ENCODE results near the gene CHST11.

Gene CHST11

DNA sequence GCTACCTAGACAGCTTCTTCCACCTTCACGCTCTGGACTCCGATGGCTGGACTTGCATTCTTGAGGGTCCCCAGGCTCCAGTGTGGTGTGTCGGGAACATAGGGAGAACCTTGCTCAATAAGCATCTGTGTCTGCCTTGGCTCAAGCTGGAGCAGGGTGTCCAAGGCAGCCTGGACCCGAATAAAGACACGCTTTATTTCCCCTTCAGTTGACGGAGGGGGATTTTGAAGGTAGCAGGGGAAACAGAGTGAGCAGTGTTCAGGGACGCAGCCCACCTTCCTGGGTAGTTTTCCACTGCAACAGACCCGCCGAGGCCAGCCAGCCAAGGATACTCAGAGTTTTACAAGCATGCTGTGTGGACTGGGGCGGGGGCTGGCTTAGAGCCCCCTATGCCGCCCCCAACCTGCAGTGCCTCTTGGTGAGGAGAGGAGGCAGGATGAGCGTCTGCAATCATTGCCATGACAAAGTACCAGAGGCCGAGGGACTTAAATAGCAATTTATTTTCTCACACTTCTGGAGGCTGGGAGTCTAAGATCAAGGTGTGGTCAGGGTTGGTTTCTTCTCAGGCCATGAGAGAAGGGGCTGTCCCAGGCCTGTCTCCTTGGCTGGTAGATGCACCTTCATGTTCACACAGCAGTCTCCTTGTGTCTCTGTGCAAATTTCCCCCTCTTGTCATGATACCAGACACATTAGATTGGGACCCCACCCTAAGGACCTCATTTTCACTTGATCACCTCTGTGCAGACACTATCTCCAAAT is 201.2 kb downstream of the CHST11 start:
- DNase-seq, result no peak

DNA sequence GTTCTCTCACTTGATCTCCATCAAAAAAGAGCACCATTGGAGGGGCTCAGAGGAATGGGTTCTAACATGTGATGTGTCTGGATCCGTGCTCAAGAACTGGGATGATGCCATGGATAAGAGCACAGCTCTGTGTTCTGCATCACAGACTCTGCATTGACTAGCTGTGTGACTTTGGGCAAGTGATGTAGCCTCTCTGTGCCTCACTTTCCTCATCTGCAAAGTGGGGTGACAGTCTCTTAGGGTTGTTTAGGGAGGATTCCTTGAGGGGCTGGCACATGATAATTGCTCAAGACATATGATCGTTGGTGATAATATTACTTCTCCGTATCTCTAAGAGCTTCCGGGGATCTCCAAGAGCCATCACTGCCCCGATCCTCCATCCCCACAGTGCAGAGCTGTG is 202.3 kb downstream of the CHST11 start:
- DNase-seq, result no peak

DNA sequence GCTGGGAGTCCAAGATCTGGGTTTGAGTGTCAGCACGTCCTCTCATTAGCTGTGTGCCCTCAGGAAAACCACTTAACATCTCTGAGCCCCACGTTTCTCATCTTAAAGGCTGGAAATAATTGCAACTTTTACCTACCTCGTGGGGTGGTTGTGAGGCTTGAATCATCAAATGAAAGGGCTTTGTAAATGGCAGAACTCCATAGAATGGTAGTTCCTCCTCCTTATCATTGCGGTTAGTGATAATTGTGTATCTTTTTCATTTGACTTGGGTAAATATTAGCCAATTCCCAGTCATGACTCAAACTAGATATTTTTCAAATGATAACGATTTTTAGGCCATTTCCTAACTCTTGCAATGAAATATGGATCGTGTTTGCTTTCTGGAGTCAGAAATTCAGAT is 205.5 kb downstream of the CHST11 start:
- no peak for DNase-seq

DNA sequence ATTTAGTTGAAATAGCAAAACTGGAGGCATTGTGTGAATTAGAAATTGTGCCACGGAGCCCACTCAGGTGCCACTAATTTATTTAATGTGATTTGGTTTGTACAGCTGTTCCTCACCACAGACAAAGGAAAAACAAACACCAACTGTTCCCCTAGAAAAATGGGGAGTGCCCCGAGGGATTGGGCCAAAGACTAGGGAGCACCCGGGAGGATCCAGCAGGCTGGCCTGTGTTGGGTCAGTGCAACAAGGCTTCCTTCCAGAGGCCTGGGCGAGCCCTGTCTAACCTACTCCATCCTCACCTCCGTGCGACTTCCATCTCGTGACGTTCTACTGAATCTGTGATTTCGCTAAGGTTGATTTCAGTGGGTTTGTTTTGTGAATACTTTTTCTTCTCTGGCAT is 206.2 kb downstream of the CHST11 start:
- no peak for DNase-seq

DNA sequence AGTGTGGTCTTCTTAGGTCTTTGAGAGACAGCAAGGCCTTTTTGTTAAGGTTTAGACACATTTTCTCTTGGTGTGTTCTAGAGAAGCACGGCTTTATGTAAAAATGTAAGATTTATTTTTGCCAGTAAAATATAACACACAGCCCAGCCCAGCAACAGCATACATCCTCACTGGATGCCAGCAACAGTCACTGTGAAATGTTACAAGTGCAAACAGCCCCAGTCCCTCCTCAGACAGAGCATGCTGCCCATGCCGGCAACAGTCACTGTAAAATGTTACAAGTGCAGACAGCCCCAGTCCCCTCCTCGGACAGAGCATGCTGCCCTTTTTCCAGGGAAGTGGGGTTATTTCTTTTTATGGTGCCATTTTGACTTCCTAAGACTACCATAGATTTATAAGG is 207.6 kb downstream of the CHST11 start:
- no peak for DNase-seq

DNA sequence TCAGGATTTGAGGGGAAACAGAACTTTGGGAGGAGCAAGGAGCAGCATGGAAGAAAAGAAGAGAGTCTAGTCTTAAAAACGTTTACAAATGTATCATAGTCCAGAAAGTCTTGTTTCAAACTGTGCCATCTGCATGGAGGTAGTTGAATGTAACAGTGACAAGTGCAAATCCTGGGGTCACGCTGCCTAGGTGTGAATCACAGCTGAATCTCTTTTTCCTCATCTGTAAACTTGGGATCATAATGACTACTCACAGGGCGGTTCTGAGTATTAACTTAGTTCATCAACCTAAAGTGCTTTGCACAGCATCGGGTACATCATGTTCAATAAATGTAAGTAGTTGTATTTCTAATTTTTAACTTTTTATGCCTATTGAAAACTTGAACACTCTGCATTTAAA is 208.5 kb downstream of the CHST11 start:
- DNase-seq, result no peak

DNA sequence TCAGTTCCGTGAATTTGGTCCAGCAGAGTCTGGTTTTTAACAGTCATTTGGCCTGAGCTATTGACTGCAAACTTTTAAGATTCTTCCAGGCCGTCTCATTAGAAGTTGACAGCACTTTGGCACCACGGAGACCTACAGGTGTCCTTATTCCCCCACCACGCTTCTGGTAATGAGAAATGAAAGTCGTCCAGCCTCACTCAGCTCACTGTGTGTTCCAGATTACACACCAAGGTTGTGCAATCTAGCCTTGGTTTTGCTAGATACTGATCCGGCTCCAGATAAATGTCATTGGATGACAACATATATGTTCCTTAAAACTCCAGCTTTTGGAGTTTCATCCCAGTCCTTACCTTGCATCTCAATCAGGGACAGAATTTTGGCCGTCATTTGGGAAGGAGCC is 210.4 kb downstream of the CHST11 start:
- no peak for DNase-seq

DNA sequence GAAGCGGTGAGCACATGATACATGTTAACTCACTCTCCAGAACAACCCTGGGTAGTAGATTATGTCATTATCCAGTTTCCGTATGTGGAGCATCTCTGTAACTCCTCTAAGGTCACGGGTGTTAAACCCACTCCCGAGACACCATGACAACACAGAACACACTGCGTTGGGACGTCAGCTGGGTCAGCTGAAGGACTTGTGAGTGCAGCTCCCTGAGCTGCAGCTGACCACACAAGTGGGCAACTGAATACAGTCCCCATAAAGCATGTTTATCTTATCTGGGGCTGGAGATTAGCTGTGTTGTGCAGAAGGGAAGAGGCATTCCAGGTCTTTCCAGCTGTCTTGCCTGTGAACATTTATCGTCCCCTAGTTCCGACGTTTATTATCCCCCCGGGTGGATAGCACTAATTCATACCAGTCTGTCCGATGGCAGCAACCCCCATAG is 211.5 kb downstream of the CHST11 start:
- DNase-seq, result peak; percentile 89 to 92

DNA sequence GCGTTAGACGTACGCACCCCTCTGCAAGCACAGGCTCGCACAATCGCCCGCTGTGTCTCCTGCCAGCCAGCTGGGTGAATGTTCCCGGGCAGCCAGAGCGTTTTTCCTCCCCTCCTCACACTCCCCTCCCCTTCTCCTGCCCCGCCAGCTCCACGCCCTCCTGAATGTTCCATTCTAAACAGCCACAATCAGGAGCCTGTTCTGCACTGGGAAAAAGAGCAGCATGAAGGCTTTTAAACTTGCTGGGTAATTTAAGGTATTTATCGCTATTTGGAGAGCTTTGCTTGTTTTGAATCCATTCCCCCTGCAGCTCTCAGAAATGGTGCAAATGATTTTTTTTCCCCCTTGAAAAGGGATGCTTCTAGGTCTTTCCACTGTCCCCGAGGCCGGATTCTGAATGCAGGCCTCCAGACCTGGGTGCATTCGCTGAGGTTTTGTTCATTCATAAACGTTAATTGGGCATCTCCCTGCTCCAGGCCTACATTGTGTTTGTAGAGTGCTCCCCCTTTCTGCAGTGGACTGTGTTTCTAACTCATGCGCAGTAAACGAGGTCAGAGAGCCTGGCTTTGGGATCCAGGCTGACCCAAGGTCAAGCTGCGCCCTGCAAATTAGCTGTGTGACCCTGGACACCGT is 212.5 kb downstream of the CHST11 start:
- DNase-seq, result peak; percentile 29 to 63

DNA sequence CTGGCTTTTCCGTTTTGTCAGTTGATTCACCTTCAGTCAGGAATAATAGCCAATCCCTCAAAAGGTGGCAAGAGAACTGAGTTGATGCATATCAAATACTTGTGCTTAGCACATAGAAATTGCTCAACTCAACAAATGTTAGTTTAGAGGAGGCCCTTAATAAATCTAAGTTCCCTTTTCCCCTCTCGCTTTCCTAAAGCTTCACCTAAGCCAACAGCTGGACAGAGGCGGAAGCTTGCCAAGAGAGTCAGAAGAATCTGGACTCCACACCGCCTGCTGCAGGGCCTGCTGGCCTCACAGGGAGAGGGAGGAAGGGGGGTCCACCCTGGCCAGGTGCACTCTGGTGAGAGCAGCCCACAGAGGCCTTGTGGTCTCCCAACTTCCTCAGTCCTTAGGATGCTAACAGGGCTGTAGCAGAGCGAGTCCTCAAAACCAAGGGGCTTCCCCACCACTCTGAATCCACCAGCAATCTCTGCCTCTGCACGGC is 213.1 kb downstream of the CHST11 start:
- DNase-seq, result peak; percentile 52 to 61

DNA sequence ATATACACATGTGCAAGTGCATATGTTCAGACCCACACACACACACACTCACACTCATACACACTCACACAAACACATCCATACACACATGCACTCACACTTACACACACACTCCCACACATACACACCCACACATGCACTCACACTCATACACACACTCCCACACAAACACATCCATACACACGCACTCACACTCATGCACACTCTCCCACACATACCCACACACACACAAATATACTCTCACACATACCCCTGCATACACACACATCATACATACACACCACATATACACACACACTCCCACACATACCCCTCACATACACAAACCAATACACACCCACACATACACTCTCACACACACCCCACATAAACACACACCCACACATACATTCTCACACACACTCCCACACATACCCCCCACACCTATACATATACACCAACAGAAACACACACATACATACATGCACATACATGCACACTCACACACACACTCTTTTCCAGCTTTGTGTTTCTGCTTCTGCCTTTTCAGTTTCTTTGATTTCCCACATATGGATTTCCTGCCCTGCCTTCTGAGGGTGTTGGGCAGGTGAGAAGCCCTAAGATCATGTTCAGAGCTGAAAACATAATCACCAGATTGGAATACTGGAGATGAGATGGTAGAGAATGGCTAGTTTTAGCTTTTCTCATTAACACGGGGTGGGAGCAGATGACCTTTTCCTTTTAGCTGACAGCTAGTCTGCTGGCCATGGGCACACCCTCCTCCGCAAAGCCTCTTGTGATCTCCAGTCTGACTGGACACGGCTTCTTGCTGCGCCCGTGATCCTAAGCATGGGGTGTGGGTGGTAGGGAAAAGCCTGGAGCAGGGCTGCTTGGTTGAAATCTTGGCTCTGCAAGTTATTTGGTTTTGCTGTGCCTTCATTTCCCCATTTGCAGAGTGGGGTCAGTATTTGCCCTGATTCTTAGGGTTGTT is 214.0 kb downstream of the CHST11 start:
- DNase-seq, result no peak

DNA sequence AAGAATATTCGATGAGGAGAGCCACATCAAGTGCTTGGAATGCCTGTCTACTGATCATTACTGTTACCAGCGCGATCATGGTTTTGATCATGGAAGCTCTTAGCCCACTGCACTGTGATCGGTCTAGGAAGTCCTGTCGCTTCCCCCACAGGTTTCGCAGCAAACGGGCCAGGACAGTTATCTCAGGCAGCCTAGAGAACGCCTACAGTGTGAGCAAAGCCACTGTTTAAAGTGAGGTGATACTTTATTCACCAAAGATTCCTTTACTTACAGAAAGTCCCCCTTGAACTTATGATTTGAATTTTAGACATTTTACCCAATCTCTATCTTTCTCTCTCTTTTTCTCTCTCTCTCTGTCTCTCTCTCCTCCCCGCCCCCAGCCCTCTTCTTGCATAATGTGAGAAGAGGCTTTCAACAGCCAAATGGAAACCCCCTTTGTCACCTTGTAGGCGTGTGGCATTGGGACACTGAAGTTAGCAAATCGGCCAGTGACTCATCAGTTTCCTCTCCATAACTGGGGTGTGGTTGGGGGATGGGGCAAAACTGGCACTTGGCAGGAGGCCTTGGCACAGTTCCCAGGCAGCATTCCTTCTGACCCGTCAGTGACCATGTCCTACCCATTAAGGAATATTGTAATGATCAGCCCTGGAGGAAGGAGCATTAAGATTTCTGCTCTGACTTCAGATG is 214.8 kb downstream of the CHST11 start:
- peak; percentile 61 to 76 for DNase-seq

DNA sequence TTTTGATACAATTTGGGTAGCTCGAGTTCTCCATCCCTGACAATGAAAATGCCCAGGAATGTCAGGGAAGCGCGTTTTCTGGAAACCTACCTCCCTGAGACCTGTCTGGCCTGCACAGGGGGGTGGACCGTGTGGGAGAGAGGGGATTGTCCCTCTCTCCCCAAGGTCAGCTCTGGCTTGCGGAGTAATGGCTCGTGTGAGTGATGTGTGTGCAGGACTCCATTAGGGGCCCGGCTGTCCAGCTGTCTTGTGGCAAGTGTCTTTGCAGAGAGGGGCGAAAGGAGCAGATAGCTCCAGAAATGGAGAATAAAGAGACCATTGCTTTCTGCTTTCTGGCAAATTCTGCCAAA is 215.3 kb downstream of the CHST11 start:
- DNase-seq, result no peak

DNA sequence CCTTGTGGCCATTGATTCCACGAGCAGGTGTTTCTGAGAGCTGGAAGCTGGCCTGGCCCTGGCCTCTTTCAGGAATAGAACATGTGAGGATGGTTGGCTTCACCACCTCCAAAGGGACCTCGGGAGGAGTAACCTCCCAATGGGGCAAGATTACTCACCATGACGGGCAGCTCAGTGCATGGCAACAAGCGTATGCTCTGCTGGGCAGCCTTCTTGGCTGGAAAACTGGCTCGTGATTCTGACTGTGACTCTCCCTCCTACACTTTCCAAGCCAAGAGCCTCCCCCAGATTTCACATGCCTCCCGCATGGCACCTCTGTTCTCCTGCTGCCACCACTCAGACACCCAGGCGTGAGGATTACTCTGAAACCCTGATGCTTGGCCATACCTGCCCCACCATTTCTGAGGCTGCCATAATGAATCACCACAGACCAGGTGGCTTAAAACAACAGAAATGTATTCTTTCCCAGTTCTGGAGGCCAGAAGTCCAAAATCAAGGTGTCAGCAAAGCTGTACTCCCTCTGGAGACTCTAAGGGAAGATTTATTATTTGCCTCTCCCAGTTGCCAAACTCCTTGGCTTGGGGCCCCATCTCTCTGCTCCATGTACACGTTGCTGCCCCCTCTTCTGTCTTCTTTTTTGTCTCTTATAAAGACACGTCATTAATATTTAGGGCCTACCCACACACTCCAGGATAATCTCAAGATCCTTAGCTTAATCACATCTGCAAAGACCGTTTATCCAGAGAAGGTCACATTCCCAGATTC is 215.9 kb downstream of the CHST11 start:
- no peak for DNase-seq

DNA sequence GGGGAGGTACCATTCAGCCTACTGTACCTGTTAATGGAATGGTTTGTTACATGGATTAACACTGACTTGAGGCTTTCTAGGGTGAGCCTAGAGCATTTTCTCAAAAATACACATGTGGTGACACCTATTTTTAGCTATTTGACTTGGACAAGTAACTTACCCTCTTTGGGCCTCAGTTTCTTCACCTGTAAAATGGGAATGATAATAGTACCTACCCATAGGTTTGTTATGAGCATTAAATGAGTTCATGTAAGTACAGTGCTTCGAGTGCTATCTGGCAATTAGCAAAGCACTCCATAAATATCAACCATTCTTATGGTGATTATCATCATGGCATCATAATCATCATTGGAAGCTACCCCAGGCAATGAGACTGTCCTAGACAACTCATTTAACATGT is 216.5 kb downstream of the CHST11 start:
- no peak for DNase-seq

DNA sequence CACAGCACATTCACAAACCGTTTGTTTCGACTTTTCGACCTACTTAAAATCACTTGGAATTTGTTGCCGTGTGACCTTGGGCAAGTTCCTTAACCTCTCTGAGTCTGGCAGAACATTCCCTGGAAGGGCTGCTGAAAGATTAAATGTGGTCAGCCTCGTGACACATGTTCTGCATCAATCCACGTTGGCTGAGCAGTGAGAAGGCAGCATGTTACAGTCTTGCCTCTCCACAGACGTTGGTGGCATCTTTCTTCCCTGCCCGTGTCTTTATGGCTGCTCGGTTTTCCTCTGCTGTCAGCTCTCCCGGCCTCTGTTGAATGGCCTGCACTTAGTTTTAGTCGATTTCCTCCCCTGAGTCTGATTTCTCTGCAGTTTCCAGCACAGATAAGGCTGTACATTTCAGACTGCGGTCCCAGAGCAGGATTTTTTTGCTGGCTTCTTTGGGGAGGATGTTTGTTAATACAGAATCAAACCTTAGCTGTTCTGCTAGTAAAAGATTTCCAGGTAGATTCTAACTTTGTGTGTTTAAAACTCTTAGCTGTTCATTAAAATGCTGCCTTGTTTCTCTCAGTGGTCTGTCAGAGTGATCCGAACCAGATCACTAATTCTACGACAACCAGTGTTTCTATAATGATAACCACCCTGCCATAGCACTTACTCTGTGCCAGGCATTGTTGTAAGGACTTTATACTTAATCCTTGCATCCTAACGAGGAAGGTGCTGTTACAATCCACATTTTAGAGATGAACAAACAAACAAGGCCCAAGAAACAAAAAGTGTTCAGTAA is 217.1 kb downstream of the CHST11 start:
- DNase-seq, result no peak

DNA sequence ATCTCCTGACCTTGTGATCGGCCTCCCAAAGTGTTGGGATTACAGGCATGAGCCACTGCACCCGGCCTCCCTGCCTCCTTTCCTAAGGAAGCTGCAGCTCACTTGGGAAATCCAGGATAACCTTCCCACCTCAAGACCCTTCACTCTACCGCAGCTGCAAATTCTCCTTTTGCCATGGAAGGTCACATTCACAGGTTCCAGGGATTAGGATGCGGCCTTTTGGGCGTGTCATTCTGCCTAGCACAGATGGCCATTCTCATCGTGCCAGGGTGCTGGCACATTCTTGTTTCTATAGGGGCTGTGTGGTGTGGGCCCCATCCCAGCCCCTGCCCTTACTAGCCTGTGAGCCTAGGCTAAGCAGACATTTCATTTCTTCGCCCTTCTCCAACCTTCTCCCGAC is 219.9 kb downstream of the CHST11 start:
- no peak for DNase-seq

DNA sequence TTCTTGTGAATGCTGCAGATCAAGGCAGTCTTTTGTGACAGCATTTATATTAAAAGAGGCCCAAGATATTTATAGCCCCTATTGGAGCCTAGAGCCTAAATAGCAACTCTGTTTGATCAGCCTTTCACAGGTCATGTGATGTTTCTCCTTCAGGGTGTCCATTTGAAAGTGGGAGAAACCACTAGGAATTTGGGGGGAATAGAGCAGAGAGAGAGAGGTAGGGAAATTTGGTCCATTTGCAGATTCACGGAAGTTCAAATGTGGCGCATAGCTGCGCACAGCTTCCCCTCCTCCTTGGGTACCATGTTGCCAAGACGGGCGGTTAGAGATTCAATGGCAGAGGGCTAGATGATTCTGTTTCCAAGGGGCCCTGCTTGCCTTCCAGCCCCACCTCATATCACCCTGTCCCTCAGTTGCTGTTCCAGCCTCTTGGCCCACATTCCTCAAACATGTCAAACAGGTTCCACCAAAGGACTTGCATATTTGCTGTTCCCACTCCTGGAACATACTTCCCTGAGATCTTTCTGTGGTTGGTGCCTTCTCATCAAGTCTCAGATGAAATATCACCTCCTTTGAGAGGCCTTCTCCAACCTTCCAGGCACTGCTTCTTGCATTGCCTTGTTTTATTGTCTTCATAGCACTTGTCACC is 220.8 kb downstream of the CHST11 start:
- no peak for DNase-seq

DNA sequence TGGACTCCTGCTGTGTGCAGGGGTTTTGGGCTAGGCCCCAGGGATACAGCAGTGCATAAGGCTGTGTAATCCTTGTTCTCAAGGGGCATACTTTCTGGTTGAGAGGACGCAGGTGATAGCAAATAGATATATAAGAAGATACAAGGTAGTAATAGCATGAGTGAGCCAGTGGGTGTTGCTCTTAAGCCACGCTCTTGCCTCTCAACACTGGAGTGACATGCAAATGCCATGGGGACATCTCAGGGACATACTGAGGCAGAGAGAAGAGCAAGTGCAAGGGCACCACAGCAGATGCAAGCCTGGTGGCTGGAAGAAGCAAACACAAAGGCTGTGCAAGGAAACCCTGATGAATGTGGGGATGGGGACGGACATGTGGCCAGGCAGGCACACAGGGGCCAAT is 223.3 kb downstream of the CHST11 start:
- peak; percentile 34 to 41 for DNase-seq

DNA sequence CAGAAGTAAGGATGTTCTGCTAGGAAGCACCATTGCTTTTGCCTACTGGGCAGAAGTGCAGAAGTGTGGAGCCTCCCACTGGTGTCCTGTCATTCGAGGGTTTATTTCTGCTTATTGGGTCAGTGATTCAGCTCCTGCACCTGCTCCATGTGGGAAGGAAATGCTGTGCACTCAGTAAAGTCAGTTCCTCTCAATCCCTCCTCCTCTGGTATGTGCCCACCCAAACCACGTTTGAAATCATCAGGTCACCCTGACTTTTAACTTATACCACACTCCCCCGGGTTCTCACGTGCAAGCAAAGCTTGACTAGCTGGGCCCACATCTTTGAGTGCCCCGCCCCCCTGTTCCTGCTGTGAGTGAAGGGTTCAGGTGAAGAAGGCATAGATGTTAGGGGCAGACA is 223.7 kb downstream of the CHST11 start:
- DNase-seq, result no peak

Data from SHP77 (cell line).